Stomach (tissue), 4 donors: ENCODE results near the gene SH3GL2.

Experiments used
- CTCF ChIP-seq, 7 experiments: fragments of 450-650 bp in 4 of 7; fragments of 200-600 bp in 3 of 7; sonication (generic) in 3 of 7; IDR thresholded peaks; one replicate each; pipeline ENCODE4 v1.5.1; 2016 to 2019; ENCODE audit warnings: antibody characterized with exemption in 7 of 7, control low read depth in 2 of 7, mild to moderate bottlenecking in 1 of 7
- POLR2A ChIP-seq, 4 donors: fragments of 450-650 bp; IDR thresholded peaks; one replicate each; pipeline ENCODE4 v1.6.1; 2016; ENCODE audit warnings: antibody characterized with exemption in 4 of 4, control low read depth in 2 of 4, mild to moderate bottlenecking in 1 of 4, moderate library complexity in 1 of 4

GRCh38 chr9:17627641-17628040 lies 48.8 kb downstream of the SH3GL2 start:
- TF ChIP-seq POLR2A (IDR thresholded peaks at IDR 0.05) = no peak
- TF ChIP-seq CTCF (IDR thresholded peaks at IDR 0.05) = no peak
